K562 (cell line): Measurements from ENCODE around the gene CD302. TPM values are rescaled to one million over a fixed set of nuclear protein-coding genes. Genes with fewer than 3 reads are reported as not detected.

Experiments
- ATAC-seq: fragments of 200-7000 bp; cut with Tn5 transposase; 3 replicates; pipeline ENCODE4 v1.9.1; 2020; ENCODE audit warnings: moderate library complexity
- BruUV-seq: library from RNA; stranded (reverse); fragments of 400-500 nt; replicated peaks from 2 replicates; lab custom pipeline; 2021; lab: Mats Ljungman, UMichigan
- CTCF ChIA-PET: fragments of 300-600 bp; formaldehyde crosslinking; extraction: SDS; loops from one replicate; lab custom pipeline; 2021; ENCODE audit warnings: low intra/inter-chr PET ratio; lab: Yijun Ruan, JAX
- POLR2A ChIA-PET: fragments of 300-600, 350-650 bp; sonication (Branson Sonifier 250); formaldehyde crosslinking; extraction: SDS; loops from one replicate; lab custom pipeline; 2021; ENCODE audit warnings: antibody characterized with exemption, inconsistent platforms; lab: Yijun Ruan, JAX
- DNase-seq, 4 experiments: peaks; one replicate each; pipeline versions ENCODE4 v3.0.0 to v3.0.0-alpha.2; 2011 to 2018; ENCODE audit warnings: low spot score in 3 of 4, mixed read lengths in 3 of 4; ENCODE audit errors: extremely low read depth in 1 of 4
- FAIRE-seq: peaks from 2 replicates; lab custom pipeline; 2011; peaks lifted over from hg19 to GRCh38; lab: Jason Lieb, UNC
- H2AFZ ChIP-seq: 2 replicates; pipeline ENCODE4 v1.6.0; 2011; ENCODE audit warnings: low read depth, low read length, control low read depth, inconsistent platforms
- H3K27ac ChIP-seq: fragments of 200-600 bp; 3 replicates; pipeline ENCODE4 v1.8.0; 2011; ENCODE audit warnings: low read depth, mild to moderate bottlenecking, control low read depth, inconsistent platforms, low read length, moderate library complexity, mixed read lengths; ENCODE audit errors: extremely low read depth
- H3K27me3 ChIP-seq, 2 experiments: fragments of 300-600 bp in 1 of 2; 2 replicates in 1 of 2; 3 replicates in 1 of 2; pipeline versions ENCODE4 v1.6.0 to v1.8.0; 2011; ENCODE audit warnings: inconsistent platforms in 2 of 2, low read length in 2 of 2, mild to moderate bottlenecking in 1 of 2, mixed read lengths in 1 of 2, moderate library complexity in 1 of 2; ENCODE audit not compliant: control insufficient read depth in 2 of 2, insufficient read depth in 2 of 2
- H3K36me3 ChIP-seq: fragments of 300-600 bp; 3 replicates; pipeline ENCODE4 v1.8.0; 2011; ENCODE audit warnings: mild to moderate bottlenecking, low read length, inconsistent platforms; ENCODE audit not compliant: control insufficient read depth, insufficient read depth
- H3K4me1 ChIP-seq, 2 experiments: fragments of 200-600 bp in 1 of 2; replicated peaks in 1 of 2; 2 replicates in 1 of 2; 3 replicates in 1 of 2; pipeline versions ENCODE4 v1.5.1 to v1.8.0; 2011; ENCODE audit warnings: inconsistent platforms in 2 of 2, low read length in 2 of 2, mild to moderate bottlenecking in 1 of 2, mixed read lengths in 1 of 2, moderate library complexity in 1 of 2; ENCODE audit not compliant: control insufficient read depth in 2 of 2, insufficient read depth in 2 of 2
- H3K4me2 ChIP-seq: 2 replicates; pipeline ENCODE4 v1.6.1; 2011; ENCODE audit warnings: low read length, control low read depth, inconsistent platforms, mixed read lengths; ENCODE audit not compliant: insufficient read depth
- H3K4me3 ChIP-seq: fragments of 200-600 bp; sonication (generic), shearing (Covaris generic); 2 replicates; pipeline ENCODE4 v1.5.1; 2016; ENCODE audit warnings: control low read depth, inconsistent platforms
- H3K79me2 ChIP-seq: fragments of 200-600 bp; 3 replicates; pipeline ENCODE4 v1.8.0; 2011; ENCODE audit warnings: low read length, inconsistent platforms; ENCODE audit not compliant: control insufficient read depth, insufficient read depth
- H3K9ac ChIP-seq, 2 experiments: 2 replicates each; pipeline versions ENCODE4 v1.6.0 to v1.6.1; 2011; ENCODE audit warnings: low read depth in 2 of 2, low read length in 2 of 2, control low read depth in 1 of 2, inconsistent platforms in 1 of 2, mild to moderate bottlenecking in 1 of 2, mixed read lengths in 1 of 2; ENCODE audit not compliant: insufficient read depth in 1 of 2
- H3K9me1 ChIP-seq: one replicate; pipeline ENCODE4 v1.6.0; 2011; ENCODE audit warnings: inconsistent platforms, mild to moderate bottlenecking, low read length, moderate library complexity; ENCODE audit not compliant: control insufficient read depth, insufficient read depth
- H3K9me3 ChIP-seq: replicated peaks from 2 replicates; pipeline ENCODE4 v1.5.1; 2011; ENCODE audit warnings: low read depth, low read length, inconsistent platforms; ENCODE audit not compliant: control insufficient read depth, insufficient read depth
- H4K20me1 ChIP-seq: replicated peaks from 2 replicates; pipeline ENCODE4 v1.6.1; 2011; ENCODE audit warnings: low read length, inconsistent platforms, mixed read lengths; ENCODE audit not compliant: control insufficient read depth, insufficient read depth
- ATF6 ChIP-seq: sonication (generic); formaldehyde crosslinking; IDR thresholded peaks from 2 replicates; pipeline ENCODE4 v1.4.0; 2020; ENCODE audit warnings: mild to moderate bottlenecking, missing genetic modification reagents
- BRD9 ChIP-seq: fragments of 450-650 bp; IDR thresholded peaks from 2 replicates; pipeline ENCODE4 v1.6.1; 2018; ENCODE audit warnings: low read depth; ENCODE audit not compliant: partially characterized antibody
- CBFB ChIP-seq: sonication (generic); formaldehyde crosslinking; IDR thresholded peaks from 2 replicates; pipeline ENCODE4 v1.4.0; 2020; ENCODE audit warnings: mild to moderate bottlenecking, missing genetic modification reagents
- CC2D1A ChIP-seq: fragments of 450-650 bp; IDR thresholded peaks from 2 replicates; pipeline ENCODE4 v1.6.1; 2017; ENCODE audit warnings: mild to moderate bottlenecking
- ETV5 ChIP-seq: sonication (generic); formaldehyde crosslinking; IDR thresholded peaks from 2 replicates; pipeline ENCODE4 v1.4.0; 2020; ENCODE audit warnings: low read depth, mild to moderate bottlenecking, missing genetic modification reagents
- HOXB6 ChIP-seq: fragments of 250-450 bp; sonication (Bioruptor Pico); IDR thresholded peaks from 2 replicates; pipeline ENCODE4 v1.5.1; 2022; ENCODE audit warnings: mild to moderate bottlenecking, borderline replicate concordance
- KLF16 ChIP-seq: IDR thresholded peaks from 2 replicates; pipeline ENCODE4 v1.6.1; 2016; ENCODE audit warnings: antibody characterized with exemption
- NCOA2 ChIP-seq, 2 experiments: fragments of 450-650 bp; IDR thresholded peaks; 2 replicates each; pipeline ENCODE4 v1.6.1; 2018; ENCODE audit warnings: mild to moderate bottlenecking in 2 of 2, moderate library complexity in 1 of 2; ENCODE audit not compliant: partially characterized antibody in 2 of 2
- NFE2 ChIP-seq: IDR thresholded peaks from 2 replicates; pipeline ENCODE4 v1.6.1; 2014; ENCODE audit warnings: antibody characterized with exemption, low read depth
- POLR2B ChIP-seq: fragments of 450-650 bp; IDR thresholded peaks from 2 replicates; pipeline ENCODE4 v1.6.1; 2018; ENCODE audit warnings: low read depth; ENCODE audit not compliant: partially characterized antibody
- SMARCB1 ChIP-seq: IDR thresholded peaks from 2 replicates; pipeline ENCODE4 v1.6.1; 2011; ENCODE audit warnings: improper control_type of control experiment, low read depth; ENCODE audit not compliant: insufficient read length
- ZNF124 ChIP-seq: sonication (generic); formaldehyde crosslinking; IDR thresholded peaks from 2 replicates; pipeline ENCODE4 v1.8.1; 2022; ENCODE audit warnings: missing genetic modification reagents
- ZNF436 ChIP-seq: fragments of 250-450, 450-650 bp; sonication (Bioruptor Pico); formaldehyde crosslinking; IDR thresholded peaks from 2 replicates; pipeline ENCODE4 v1.7.0; 2020; ENCODE audit warnings: mild to moderate bottlenecking
- ZSCAN29 ChIP-seq: fragments of 450-650 bp; IDR thresholded peaks from 2 replicates; pipeline ENCODE4 v1.6.1; 2017
- WGBS: fragments of 100-300 bp; shearing (Covaris generic); methylation state at CpG from one replicate; pipeline ENCODE4 v1.1.6; 2016; ENCODE audit warnings: low coverage, mixed read lengths; ENCODE audit not compliant: insufficient coverage; ENCODE audit errors: missing lambda C conversion rate; 5-methylcytosine and 5-hydroxymethylcytosine counted together
- in situ Hi-C: fragments of 300-500 bp; cut with MboI; formaldehyde crosslinking; loops from 4 replicates; pipeline ENCODE4 v1.15.0; 2018; ENCODE audit warnings: inconsistent platforms, mixed read lengths
- intact Hi-C: fragments of 100-400 bp; cut with micrococcal nuclease; formaldehyde crosslinking; loops from 2 replicates; pipeline ENCODE4 v1.14.2; 2022
- polyA plus RNA-seq, 8 experiments: library from polyadenylated mRNA; depleted of rRNA in 4 of 8; stranded (reverse) in 5 of 8; unstranded in 3 of 8; fragments of >200 nt; fragmentation: Nextera tagmentation in 2 of 8; fragmentation: Illumina TruSeq in 1 of 8; extraction: Ambion mirVana in 2 of 8; extraction: Trizol in 1 of 8; gene quantifications; 2 replicates each; pipeline versions ENCODE4 v1.2.1 to v1.2.3, GENCODE V29; 2011 to 2014; ENCODE audit warnings: inconsistent platforms in 1 of 8, missing spikeins in 1 of 8
- total RNA-seq, 7 experiments: library from RNA; depleted of rRNA in 6 of 7; stranded (reverse); fragments of >200 nt in 6 of 7; fragmentation: Illumina TruSeq in 2 of 7; extraction: Trizol in 2 of 7; gene quantifications; 2 replicates each; pipeline versions ENCODE4 v1.2.1 to v1.2.3, GENCODE V29; 2011 to 2021; ENCODE audit warnings: low replicate concordance in 1 of 7

The CD302 gene
- total and polyA plus RNA-seq, 9 of the 15 experiments (the other 6 are each of a cell fraction or from before 2014, with no cell fraction given): 0.03 to 0.07 (median 0.04) TPM; not detected in 5

DNA sequence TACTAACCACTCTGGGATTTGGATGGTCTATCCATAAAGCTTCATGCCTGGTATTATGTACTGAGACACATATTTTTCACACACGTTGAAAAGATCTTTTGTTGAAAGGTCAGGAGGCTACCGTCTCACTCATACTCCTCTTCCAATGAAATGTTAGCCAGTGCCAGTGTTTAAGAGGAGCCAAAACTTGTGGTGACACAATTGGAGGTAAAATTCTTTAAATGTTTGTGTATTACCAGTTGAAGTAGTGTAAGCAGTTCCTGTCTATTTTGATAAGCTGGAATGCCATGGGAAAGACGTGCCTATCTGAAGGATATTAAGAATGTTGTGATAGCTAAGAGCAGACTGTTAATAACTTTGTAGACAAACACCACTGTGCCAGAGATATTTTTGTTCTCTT is 53.6 kb downstream of the CD302 start:
- Histone ChIP-seq H3K36me3 (peaks cover 92% of the 10 kb centered on the region), H3K4me1 (no peaks in the 10 kb centered on the region), H3K9me1 (no peaks in the 10 kb centered on the region), H3K79me2 (peaks cover 57% of the 10 kb centered on the region), H3K27me3 (no peaks in the 10 kb centered on the region), H3K4me2 (no peak overlapping the region), H2AFZ (no peak overlapping the region)
- POLR2A ChIA-PET: interaction anchor here (0.9 kb wide), 1 partner anchor 10 kb away, joined by 3 read pairs; no protein-coding TSS in a partner anchor
- intact Hi-C loops: no loop called here
- no peak for FAIRE-seq
- CTCF ChIA-PET: no interaction called here
- WGBS: 85% methylated on average over 3 of the region's 3 CpGs
- TF ChIP-seq HOXB6: no peak
- TF ChIP-seq KLF16: no peak
- TF ChIP-seq ZNF436: no peak
- TF ChIP-seq NCOA2 (IDR thresholded peaks at IDR 0.05; ENCODE audit: partially characterized antibody in 2 of 2): no peak
- TF ChIP-seq POLR2B: no peak
- TF ChIP-seq CBFB (CRISPR knock-in tag): no peak
- no peak for TF ChIP-seq ATF6 (CRISPR knock-in tag)
- TF ChIP-seq SMARCB1: no peak
- no peak for TF ChIP-seq CC2D1A
- no peak for TF ChIP-seq ETV5 (CRISPR knock-in tag)
- TF ChIP-seq BRD9: no peak
- TF ChIP-seq ZNF124 (CRISPR knock-in tag): no peak
- no peak for TF ChIP-seq ZSCAN29
- TF ChIP-seq NFE2: no peak
- TF ChIP-seq, all 486 proteins: peak for 0
- H3K4me3 ChIP-seq: no peak overlapping the region
- no peak for ATAC-seq
- no peaks in the 10 kb centered on the region for H3K9me3 ChIP-seq
- H4K20me1 ChIP-seq: no peaks in the 10 kb centered on the region
- DNase-seq: no peak
- H3K27ac ChIP-seq: no peak overlapping the region
- in situ Hi-C loops: no loop called here
- H3K9ac ChIP-seq: no peak overlapping the region
- no TSS peak for BruUV-seq
